Measurements from ENCODE around the gene RC3H1. TPM values are rescaled to one million over a fixed set of nuclear protein-coding genes. Genes with fewer than 3 reads are reported as not detected.

Gene RC3H1
- total and polyA plus RNA-seq, 2 of the 13 experiments (the other 11 are each of a cell fraction or from before 2014, with no cell fraction given) = 11.2 to 19.6 TPM

DNA sequence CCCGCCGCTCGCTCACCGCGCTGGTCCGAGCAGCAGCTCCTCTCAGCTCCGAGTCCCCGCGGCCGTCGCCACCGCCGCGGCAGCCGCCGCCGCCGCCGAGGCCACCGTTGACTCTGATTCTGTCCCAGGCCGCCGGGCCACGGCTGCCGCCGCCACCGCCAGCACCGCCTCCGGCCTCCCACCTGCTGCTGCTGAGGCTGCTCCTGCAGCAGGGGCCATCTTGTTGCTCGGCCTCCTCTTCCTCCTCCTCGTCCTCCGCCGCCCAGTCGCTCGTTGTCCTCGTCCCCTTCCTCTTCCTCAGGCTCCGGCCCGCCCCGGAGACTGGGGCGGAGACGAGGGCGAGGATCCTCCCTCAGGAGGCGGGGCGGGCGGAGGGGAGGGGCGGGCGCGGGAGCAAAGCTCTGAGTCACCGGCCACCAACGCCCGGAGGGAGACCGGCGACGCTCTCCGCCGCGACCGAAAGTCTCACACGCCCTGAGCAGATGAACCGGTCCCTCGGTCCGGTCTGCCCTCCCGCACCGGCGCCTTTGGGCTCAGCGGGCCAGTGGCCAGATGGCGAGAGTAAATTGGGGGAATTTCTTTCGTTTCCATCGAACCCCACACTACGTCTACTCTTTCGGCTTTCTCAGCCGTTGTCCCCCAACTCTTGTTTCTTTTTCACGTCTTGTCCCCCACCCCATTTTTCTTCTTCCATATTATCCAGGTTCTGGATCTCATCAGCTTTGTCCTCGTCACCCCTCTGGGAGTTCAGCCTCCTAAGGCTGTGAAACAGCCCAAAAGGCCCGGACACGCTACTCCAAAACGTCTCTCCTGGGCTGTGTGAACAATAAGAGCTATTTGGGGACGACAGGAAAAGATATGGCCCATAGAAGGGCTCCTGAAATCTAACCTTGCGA, at the start of gene RC3H1 (continued):
- TF ChIP-seq, protein P1, sequence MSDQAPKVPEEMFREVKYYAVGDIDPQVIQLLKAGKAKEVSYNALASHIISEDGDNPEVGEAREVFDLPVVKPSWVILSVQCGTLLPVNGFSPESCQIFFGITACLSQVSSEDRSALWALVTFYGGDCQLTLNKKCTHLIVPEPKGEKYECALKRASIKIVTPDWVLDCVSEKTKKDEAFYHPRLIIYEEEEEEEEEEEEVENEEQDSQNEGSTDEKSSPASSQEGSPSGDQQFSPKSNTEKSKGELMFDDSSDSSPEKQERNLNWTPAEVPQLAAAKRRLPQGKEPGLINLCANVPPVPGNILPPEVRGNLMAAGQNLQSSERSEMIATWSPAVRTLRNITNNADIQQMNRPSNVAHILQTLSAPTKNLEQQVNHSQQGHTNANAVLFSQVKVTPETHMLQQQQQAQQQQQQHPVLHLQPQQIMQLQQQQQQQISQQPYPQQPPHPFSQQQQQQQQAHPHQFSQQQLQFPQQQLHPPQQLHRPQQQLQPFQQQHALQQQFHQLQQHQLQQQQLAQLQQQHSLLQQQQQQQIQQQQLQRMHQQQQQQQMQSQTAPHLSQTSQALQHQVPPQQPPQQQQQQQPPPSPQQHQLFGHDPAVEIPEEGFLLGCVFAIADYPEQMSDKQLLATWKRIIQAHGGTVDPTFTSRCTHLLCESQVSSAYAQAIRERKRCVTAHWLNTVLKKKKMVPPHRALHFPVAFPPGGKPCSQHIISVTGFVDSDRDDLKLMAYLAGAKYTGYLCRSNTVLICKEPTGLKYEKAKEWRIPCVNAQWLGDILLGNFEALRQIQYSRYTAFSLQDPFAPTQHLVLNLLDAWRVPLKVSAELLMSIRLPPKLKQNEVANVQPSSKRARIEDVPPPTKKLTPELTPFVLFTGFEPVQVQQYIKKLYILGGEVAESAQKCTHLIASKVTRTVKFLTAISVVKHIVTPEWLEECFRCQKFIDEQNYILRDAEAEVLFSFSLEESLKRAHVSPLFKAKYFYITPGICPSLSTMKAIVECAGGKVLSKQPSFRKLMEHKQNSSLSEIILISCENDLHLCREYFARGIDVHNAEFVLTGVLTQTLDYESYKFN (CRISPR knock-in tag; conservative IDR thresholded peaks at IDR 0.05) = peak; percentile 23; the same call in 1 of the 2 replicates
- TF ChIP-seq ZNF124 (CRISPR knock-in tag; IDR thresholded peaks at IDR 0.05) (peak; percentile 69), GABPA (IDR thresholded peaks at IDR 0.05; ENCODE audit: low read depth, low read length) (peak; percentile 35), GABPA (CRISPR knock-in tag; IDR thresholded peaks at IDR 0.05; ENCODE audit: low read depth) (peak; percentile 66), THAP11 (CRISPR knock-in tag; IDR thresholded peaks at IDR 0.05) (peak; percentile 56), MAFG (CRISPR knock-in tag; IDR thresholded peaks at IDR 0.05) (no peak), ZNF136 (CRISPR knock-in tag; IDR thresholded peaks at IDR 0.05; ENCODE audit: low read depth) (no peak), SRSF4 (IDR thresholded peaks at IDR 0.05; ENCODE audit: low read depth, low read length, poor library complexity, severe bottlenecking) (no peak), ZNF256 (CRISPR knock-in tag; conservative IDR thresholded peaks at IDR 0.05) (no peak), ZKSCAN1 (IDR thresholded peaks at IDR 0.05; ENCODE audit: low read length) (no peak), DPF2 (CRISPR knock-in tag; IDR thresholded peaks at IDR 0.05; ENCODE audit: borderline replicate concordance, low read depth) (no peak), ZNF446 (CRISPR knock-in tag; IDR thresholded peaks at IDR 0.05) (peak; percentile 38), ZNF33B (CRISPR knock-in tag; IDR thresholded peaks at IDR 0.05) (peak; percentile 3; the same call in 1 of the 2 replicates)
- TF ChIP-seq, protein P2, sequence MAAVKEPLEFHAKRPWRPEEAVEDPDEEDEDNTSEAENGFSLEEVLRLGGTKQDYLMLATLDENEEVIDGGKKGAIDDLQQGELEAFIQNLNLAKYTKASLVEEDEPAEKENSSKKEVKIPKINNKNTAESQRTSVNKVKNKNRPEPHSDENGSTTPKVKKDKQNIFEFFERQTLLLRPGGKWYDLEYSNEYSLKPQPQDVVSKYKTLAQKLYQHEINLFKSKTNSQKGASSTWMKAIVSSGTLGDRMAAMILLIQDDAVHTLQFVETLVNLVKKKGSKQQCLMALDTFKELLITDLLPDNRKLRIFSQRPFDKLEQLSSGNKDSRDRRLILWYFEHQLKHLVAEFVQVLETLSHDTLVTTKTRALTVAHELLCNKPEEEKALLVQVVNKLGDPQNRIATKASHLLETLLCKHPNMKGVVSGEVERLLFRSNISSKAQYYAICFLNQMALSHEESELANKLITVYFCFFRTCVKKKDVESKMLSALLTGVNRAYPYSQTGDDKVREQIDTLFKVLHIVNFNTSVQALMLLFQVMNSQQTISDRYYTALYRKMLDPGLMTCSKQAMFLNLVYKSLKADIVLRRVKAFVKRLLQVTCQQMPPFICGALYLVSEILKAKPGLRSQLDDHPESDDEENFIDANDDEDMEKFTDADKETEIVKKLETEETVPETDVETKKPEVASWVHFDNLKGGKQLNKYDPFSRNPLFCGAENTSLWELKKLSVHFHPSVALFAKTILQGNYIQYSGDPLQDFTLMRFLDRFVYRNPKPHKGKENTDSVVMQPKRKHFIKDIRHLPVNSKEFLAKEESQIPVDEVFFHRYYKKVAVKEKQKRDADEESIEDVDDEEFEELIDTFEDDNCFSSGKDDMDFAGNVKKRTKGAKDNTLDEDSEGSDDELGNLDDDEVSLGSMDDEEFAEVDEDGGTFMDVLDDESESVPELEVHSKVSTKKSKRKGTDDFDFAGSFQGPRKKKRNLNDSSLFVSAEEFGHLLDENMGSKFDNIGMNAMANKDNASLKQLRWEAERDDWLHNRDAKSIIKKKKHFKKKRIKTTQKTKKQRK (IDR thresholded peaks at IDR 0.05; ENCODE audit: low read length) = no peak
- TF ChIP-seq, protein P3, sequence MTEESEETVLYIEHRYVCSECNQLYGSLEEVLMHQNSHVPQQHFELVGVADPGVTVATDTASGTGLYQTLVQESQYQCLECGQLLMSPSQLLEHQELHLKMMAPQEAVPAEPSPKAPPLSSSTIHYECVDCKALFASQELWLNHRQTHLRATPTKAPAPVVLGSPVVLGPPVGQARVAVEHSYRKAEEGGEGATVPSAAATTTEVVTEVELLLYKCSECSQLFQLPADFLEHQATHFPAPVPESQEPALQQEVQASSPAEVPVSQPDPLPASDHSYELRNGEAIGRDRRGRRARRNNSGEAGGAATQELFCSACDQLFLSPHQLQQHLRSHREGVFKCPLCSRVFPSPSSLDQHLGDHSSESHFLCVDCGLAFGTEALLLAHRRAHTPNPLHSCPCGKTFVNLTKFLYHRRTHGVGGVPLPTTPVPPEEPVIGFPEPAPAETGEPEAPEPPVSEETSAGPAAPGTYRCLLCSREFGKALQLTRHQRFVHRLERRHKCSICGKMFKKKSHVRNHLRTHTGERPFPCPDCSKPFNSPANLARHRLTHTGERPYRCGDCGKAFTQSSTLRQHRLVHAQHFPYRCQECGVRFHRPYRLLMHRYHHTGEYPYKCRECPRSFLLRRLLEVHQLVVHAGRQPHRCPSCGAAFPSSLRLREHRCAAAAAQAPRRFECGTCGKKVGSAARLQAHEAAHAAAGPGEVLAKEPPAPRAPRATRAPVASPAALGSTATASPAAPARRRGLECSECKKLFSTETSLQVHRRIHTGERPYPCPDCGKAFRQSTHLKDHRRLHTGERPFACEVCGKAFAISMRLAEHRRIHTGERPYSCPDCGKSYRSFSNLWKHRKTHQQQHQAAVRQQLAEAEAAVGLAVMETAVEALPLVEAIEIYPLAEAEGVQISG (CRISPR knock-in tag; IDR thresholded peaks at IDR 0.05) = peak; percentile 51
- TF ChIP-seq, protein P4, sequence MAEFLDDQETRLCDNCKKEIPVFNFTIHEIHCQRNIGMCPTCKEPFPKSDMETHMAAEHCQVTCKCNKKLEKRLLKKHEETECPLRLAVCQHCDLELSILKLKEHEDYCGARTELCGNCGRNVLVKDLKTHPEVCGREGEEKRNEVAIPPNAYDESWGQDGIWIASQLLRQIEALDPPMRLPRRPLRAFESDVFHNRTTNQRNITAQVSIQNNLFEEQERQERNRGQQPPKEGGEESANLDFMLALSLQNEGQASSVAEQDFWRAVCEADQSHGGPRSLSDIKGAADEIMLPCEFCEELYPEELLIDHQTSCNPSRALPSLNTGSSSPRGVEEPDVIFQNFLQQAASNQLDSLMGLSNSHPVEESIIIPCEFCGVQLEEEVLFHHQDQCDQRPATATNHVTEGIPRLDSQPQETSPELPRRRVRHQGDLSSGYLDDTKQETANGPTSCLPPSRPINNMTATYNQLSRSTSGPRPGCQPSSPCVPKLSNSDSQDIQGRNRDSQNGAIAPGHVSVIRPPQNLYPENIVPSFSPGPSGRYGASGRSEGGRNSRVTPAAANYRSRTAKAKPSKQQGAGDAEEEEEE (CRISPR knock-in tag; IDR thresholded peaks at IDR 0.05; ENCODE audit: borderline replicate concordance) = no peak

Data from HepG2 (cell line).